GM23338 (cell line): Measurements from ENCODE around the gene PP2D1. TPM values are rescaled to one million over a fixed set of nuclear protein-coding genes. Genes with fewer than 3 reads are reported as not detected.

Experiments used
- ATAC-seq: fragments of 200-7000 bp; cut with Tn5 transposase; 3 replicates; pipeline ENCODE4 v1.9.1; 2020
- DNase-seq: peaks from one replicate; pipeline ENCODE4 v3.0.0-alpha.2; 2015; ENCODE audit warnings: low spot score
- H2AFZ ChIP-seq: fragments of 200-600 bp; sonication (generic); 2 replicates; pipeline ENCODE4 v1.8.0; 2016; ENCODE audit warnings: antibody characterized with exemption, mild to moderate bottlenecking, moderate library complexity
- H3F3A ChIP-seq: fragments of 200-600 bp; sonication (generic); replicated peaks from 2 replicates; pipeline ENCODE4 v1.8.0; 2017; ENCODE audit warnings: antibody characterized with exemption, mixed run types, low read depth
- H3K27ac ChIP-seq: fragments of 200-600 bp; sonication (generic); 2 replicates; pipeline ENCODE4 v1.6.1; 2016; ENCODE audit warnings: low read depth
- H3K27me3 ChIP-seq: fragments of 200-600 bp; sonication (generic); 2 replicates; pipeline ENCODE4 v1.8.0; 2016; ENCODE audit warnings: mild to moderate bottlenecking, mixed run types, moderate library complexity; ENCODE audit not compliant: insufficient read depth
- H3K36me3 ChIP-seq: fragments of 200-600 bp; sonication (generic); 2 replicates; pipeline ENCODE4 v1.8.0; 2016; ENCODE audit warnings: mild to moderate bottlenecking; ENCODE audit not compliant: insufficient read depth
- H3K4me1 ChIP-seq: fragments of 200-600 bp; sonication (generic); 2 replicates; pipeline ENCODE4 v1.8.0; 2016; ENCODE audit warnings: mild to moderate bottlenecking, moderate library complexity; ENCODE audit not compliant: insufficient read depth
- H3K4me2 ChIP-seq: fragments of 200-600 bp; sonication (generic); 2 replicates; pipeline ENCODE4 v1.7.1; 2017; ENCODE audit warnings: mixed run types
- H3K4me3 ChIP-seq: fragments of 200-600 bp; sonication (generic); 2 replicates; pipeline ENCODE4 v1.6.1; 2016; ENCODE audit warnings: mixed run types
- H3K79me2 ChIP-seq: fragments of 200-600 bp; sonication (generic); replicated peaks from 2 replicates; pipeline ENCODE4 v1.8.0; 2017; ENCODE audit warnings: mild to moderate bottlenecking; ENCODE audit not compliant: insufficient read depth
- H3K9me2 ChIP-seq: fragments of 200-600 bp; sonication (generic); 2 replicates; pipeline ENCODE4 v1.8.0; 2017; ENCODE audit not compliant: insufficient read depth
- H4K20me1 ChIP-seq: fragments of 200-600 bp; sonication (generic); replicated peaks from 2 replicates; pipeline ENCODE4 v1.8.0; 2017; ENCODE audit warnings: mild to moderate bottlenecking; ENCODE audit not compliant: insufficient read depth
- H3K27ac Mint-ChIP-seq: 2 replicates; pipeline ENCODE4 v1.8.0; 2020; ENCODE audit warnings: inconsistent platforms, mild to moderate bottlenecking, moderate library complexity, mixed read lengths
- H3K27me3 Mint-ChIP-seq: 3 replicates; pipeline ENCODE4 v1.8.0; 2022; ENCODE audit warnings: low read depth, mild to moderate bottlenecking, moderate library complexity, mixed read lengths, inconsistent platforms; ENCODE audit not compliant: insufficient read depth, poor library complexity
- H3K36me3 Mint-ChIP-seq: 3 replicates; pipeline ENCODE4 v1.8.0; 2021; ENCODE audit warnings: low read depth, mild to moderate bottlenecking, inconsistent platforms, moderate library complexity, mixed read lengths
- H3K4me1 Mint-ChIP-seq: 3 replicates; pipeline ENCODE4 v1.8.0; 2020; ENCODE audit warnings: mild to moderate bottlenecking, inconsistent platforms, mixed read lengths
- H3K4me3 Mint-ChIP-seq: 3 replicates; pipeline ENCODE4 v1.8.0; 2021; ENCODE audit warnings: moderate library complexity, mild to moderate bottlenecking, inconsistent platforms, mixed read lengths
- H3K9me3 Mint-ChIP-seq: 3 replicates; pipeline ENCODE4 v1.8.0; 2020; ENCODE audit warnings: moderate library complexity, mild to moderate bottlenecking, inconsistent platforms, mixed read lengths
- CREB1 ChIP-seq: fragments of 250-450 bp; sonication (Bioruptor Pico); IDR thresholded peaks from 2 replicates; pipeline ENCODE4 v1.5.0; 2020; ENCODE audit warnings: low read depth, mild to moderate bottlenecking, moderate library complexity
- CTCF ChIP-seq, 2 experiments: fragments of 200-600 bp in 1 of 2; sonication (generic) in 1 of 2; conservative IDR thresholded peaks; 2 replicates each; pipeline versions ENCODE4 v1.5.1 to v1.6.1; 2016 to 2017; ENCODE audit warnings: antibody characterized with exemption in 2 of 2, low read depth in 2 of 2, mild to moderate bottlenecking in 2 of 2, moderate library complexity in 1 of 2
- EZH2 ChIP-seq: fragments of 200-600 bp; sonication (generic); IDR thresholded peaks from one replicate; pipeline ENCODE4 v1.8.0; 2017; ENCODE audit warnings: antibody characterized with exemption, mild to moderate bottlenecking, low read depth; ENCODE audit not compliant: unreplicated experiment
- NANOG ChIP-seq: IDR thresholded peaks from 2 replicates; pipeline ENCODE4 v1.6.1; 2016; ENCODE audit warnings: antibody characterized with exemption, borderline replicate concordance
- POLR2AphosphoS5 ChIP-seq: IDR thresholded peaks from 2 replicates; pipeline ENCODE4 v1.6.1; 2016; ENCODE audit warnings: antibody characterized with exemption, low read depth
- STAT1 ChIP-seq: IDR thresholded peaks from one replicate; pipeline ENCODE4 v1.6.1; 2016; ENCODE audit warnings: antibody characterized with exemption; ENCODE audit not compliant: unreplicated experiment
- ZNF114 ChIP-seq: fragments of 250-450 bp; sonication (Bioruptor Pico); IDR thresholded peaks from 2 replicates; pipeline ENCODE4 v1.5.0; 2020; ENCODE audit warnings: mild to moderate bottlenecking, moderate library complexity
- ZNF331 ChIP-seq: fragments of 250-450 bp; sonication (Bioruptor Pico); IDR thresholded peaks from 2 replicates; pipeline ENCODE4 v1.5.0; 2020; ENCODE audit warnings: low read depth, mild to moderate bottlenecking, moderate library complexity
- polyA plus RNA-seq: library from polyadenylated mRNA; unstranded; fragments of >200 nt; fragmentation: Nextera tagmentation; extraction: Ambion mirVana; gene quantifications from 2 replicates; pipeline ENCODE4 v1.2.1, GENCODE V29; 2016
- total RNA-seq: library from RNA; depleted of rRNA; stranded (reverse); fragments of >200 nt; shearing (Covaris generic); gene quantifications from 2 replicates; pipeline ENCODE4 v1.2.3, GENCODE V29; 2014
- TF ChIP-seq, protein P1 (sequence below): IDR thresholded peaks from one replicate; pipeline ENCODE4 v1.6.1; 2018; ENCODE audit warnings: antibody characterized with exemption; ENCODE audit not compliant: unreplicated experiment
- TF ChIP-seq, protein P2 (sequence below): IDR thresholded peaks from 2 replicates; pipeline ENCODE4 v1.6.1; 2016; ENCODE audit warnings: antibody characterized with exemption

PP2D1 gene
- total and polyA plus RNA-seq, 2 experiments from 2014 or later = 0.40 TPM; not detected in 1

DNA sequence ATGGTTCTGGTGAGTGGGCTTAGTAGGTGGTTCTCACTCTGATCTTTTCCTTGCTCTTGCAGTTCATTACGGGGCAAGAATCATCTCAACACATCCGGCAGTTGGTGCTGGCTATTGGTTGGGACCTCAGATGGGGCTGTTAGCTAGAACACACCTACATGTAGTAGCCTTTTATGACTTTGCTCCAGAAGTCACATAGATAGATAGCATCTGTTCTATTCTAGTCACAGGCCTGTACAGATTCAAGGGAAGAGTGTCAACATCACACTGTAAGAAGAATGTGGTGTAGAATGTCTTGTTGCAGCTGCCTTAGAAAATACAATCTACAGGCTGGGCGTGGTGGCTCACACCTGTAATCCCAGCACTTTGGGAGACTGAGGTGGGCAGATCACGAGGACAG is 50.1 kb downstream of the PP2D1 start:
- Mint-ChIP-seq H3K4me3 (no peak overlapping the region), H3K27me3 (no peaks in the 10 kb centered on the region), H3K27ac (no peak overlapping the region), H3K4me1 (peaks cover 2% of the 10 kb centered on the region; the same call in 1 of the 3 replicates), H3K36me3 (peaks cover 31% of the 10 kb centered on the region), H3K9me3 (no peaks in the 10 kb centered on the region)
- ATAC-seq (no peak), DNase-seq (no peak)
- peaks cover 100% of the 10 kb centered on the region for H3K79me2 ChIP-seq
- H3F3A ChIP-seq = no peaks in the 10 kb centered on the region
- H3K4me1 ChIP-seq = no peaks in the 10 kb centered on the region
- TF ChIP-seq CREB1 (CRISPR knock-in tag) (no peak), EZH2 (no peak), NANOG (no peak), ZNF331 (CRISPR knock-in tag) (no peak), ZNF114 (CRISPR knock-in tag) (no peak), CTCF (conservative IDR thresholded peaks at IDR 0.05; ENCODE audit: low read depth in 2 of 2) (no peak), POLR2AphosphoS5 (no peak)
- TF ChIP-seq, protein P1, sequence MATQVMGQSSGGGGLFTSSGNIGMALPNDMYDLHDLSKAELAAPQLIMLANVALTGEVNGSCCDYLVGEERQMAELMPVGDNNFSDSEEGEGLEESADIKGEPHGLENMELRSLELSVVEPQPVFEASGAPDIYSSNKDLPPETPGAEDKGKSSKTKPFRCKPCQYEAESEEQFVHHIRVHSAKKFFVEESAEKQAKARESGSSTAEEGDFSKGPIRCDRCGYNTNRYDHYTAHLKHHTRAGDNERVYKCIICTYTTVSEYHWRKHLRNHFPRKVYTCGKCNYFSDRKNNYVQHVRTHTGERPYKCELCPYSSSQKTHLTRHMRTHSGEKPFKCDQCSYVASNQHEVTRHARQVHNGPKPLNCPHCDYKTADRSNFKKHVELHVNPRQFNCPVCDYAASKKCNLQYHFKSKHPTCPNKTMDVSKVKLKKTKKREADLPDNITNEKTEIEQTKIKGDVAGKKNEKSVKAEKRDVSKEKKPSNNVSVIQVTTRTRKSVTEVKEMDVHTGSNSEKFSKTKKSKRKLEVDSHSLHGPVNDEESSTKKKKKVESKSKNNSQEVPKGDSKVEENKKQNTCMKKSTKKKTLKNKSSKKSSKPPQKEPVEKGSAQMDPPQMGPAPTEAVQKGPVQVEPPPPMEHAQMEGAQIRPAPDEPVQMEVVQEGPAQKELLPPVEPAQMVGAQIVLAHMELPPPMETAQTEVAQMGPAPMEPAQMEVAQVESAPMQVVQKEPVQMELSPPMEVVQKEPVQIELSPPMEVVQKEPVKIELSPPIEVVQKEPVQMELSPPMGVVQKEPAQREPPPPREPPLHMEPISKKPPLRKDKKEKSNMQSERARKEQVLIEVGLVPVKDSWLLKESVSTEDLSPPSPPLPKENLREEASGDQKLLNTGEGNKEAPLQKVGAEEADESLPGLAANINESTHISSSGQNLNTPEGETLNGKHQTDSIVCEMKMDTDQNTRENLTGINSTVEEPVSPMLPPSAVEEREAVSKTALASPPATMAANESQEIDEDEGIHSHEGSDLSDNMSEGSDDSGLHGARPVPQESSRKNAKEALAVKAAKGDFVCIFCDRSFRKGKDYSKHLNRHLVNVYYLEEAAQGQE = no peak
- TF ChIP-seq, protein P2, sequence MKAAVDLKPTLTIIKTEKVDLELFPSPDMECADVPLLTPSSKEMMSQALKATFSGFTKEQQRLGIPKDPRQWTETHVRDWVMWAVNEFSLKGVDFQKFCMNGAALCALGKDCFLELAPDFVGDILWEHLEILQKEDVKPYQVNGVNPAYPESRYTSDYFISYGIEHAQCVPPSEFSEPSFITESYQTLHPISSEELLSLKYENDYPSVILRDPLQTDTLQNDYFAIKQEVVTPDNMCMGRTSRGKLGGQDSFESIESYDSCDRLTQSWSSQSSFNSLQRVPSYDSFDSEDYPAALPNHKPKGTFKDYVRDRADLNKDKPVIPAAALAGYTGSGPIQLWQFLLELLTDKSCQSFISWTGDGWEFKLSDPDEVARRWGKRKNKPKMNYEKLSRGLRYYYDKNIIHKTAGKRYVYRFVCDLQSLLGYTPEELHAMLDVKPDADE = no peak
- no peaks in the 10 kb centered on the region for H3K9me2 ChIP-seq
- H3K36me3 ChIP-seq = no peaks in the 10 kb centered on the region
- H3K27ac ChIP-seq = no peak overlapping the region
- H2AFZ ChIP-seq = no peak overlapping the region
- H3K27me3 ChIP-seq = no peaks in the 10 kb centered on the region
- H3K4me3 ChIP-seq = no peak overlapping the region
- H4K20me1 ChIP-seq = peaks cover 51% of the 10 kb centered on the region
- H3K4me2 ChIP-seq = no peak overlapping the region

GRCh38 chr3:19960696-19961095 is 51.4 kb downstream of the PP2D1 start:
- H4K20me1 ChIP-seq = peaks cover 45% of the 10 kb centered on the region
- H3K27ac ChIP-seq = no peak overlapping the region
- no peaks in the 10 kb centered on the region for H3K4me1 ChIP-seq
- peaks cover 100% of the 10 kb centered on the region for H3K79me2 ChIP-seq
- no peak overlapping the region for H3K4me2 ChIP-seq
- no peak overlapping the region for H2AFZ ChIP-seq
- no peaks in the 10 kb centered on the region for H3F3A ChIP-seq
- H3K4me3 ChIP-seq = no peak overlapping the region
- H3K27me3 Mint-ChIP-seq = no peaks in the 10 kb centered on the region
- no peaks in the 10 kb centered on the region for H3K27me3 ChIP-seq
- no peak overlapping the region for H3K27ac Mint-ChIP-seq
- DNase-seq (no peak), ATAC-seq (no peak)
- peaks cover 35% of the 10 kb centered on the region for H3K36me3 Mint-ChIP-seq
- H3K4me1 Mint-ChIP-seq = 0 out of 3 replicates have a peak, but pooled peaks cover 2% of the 10 kb centered on the region
- no peaks in the 10 kb centered on the region for H3K9me3 Mint-ChIP-seq
- H3K36me3 ChIP-seq = peaks cover 3% of the 10 kb centered on the region; the same call in 1 of the 2 replicates
- no peak overlapping the region for H3K4me3 Mint-ChIP-seq
- no peaks in the 10 kb centered on the region for H3K9me2 ChIP-seq
- TF ChIP-seq CTCF (conservative IDR thresholded peaks at IDR 0.05; ENCODE audit: low read depth in 2 of 2) (no peak), ZNF331 (CRISPR knock-in tag) (no peak), STAT1 (no peak), NANOG (no peak), POLR2AphosphoS5 (no peak)
